Adrenal gland (tissue), 5 donors: ENCODE data around the gene RGS9.

Source experiments
- POLR2A ChIP-seq, 2 donors: fragments of 450-650 bp; IDR thresholded peaks; one replicate each; pipeline ENCODE4 v1.6.1; 2017; ENCODE audit warnings: antibody characterized with exemption in 2 of 2, mild to moderate bottlenecking in 2 of 2, moderate library complexity in 1 of 2
- TF ChIP-seq, protein P1 (sequence below), 6 experiments: fragments of 450-650 bp in 4 of 6; fragments of 200-600 bp in 2 of 6; sonication (generic) in 1 of 6; IDR thresholded peaks; 1 replicate in 5 of 6; 2 replicates in 1 of 6; pipeline versions ENCODE4 v1.5.1 to v1.8.0; 2016 to 2021; ENCODE audit warnings: antibody characterized with exemption in 6 of 6, mild to moderate bottlenecking in 2 of 6, moderate library complexity in 1 of 6
- donor health status: DM: no; HTN: no; CAD: no.

DNA sequence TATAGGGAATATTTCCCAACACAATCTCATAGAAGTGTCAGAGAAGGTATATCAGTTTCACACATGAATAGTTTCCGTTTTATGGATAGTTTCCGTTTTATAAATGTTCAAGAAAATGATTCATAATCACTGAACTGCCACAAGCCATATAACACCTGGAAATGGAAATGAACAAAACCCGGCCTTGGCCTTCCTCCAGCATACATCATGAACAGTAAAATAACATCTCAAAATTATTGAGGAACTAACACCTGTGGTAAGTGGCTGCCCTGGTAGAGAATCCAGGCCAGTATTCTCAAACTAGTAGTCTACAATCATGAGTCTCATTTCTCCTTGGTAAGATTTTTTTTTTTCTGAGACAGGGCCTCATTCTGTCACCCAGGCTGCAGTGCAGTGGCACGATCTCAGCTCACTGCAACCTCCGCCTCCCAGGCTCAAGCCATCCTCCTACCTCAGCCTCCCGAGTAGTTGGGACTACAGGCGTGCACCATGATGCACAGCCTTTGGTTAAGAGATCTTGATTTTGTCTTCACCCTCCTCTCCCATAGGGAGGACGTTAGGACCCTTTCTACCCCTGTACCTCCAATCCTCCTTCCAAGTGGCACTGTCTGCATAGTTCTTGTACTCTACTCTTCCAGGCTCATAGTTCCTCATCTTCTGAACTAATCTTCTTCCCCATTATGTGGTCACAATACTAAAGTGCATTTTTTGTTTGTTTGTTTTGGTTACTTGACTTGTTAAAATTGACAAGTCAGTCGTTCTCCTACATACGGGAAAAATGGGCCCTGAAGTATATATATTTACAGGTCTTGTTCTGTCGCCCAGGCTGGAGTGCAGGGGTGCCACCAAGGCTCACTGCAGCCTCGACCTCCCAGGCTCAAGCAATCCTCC, 15.0 kb upstream of the RGS9 start:
- TF ChIP-seq, protein P1, sequence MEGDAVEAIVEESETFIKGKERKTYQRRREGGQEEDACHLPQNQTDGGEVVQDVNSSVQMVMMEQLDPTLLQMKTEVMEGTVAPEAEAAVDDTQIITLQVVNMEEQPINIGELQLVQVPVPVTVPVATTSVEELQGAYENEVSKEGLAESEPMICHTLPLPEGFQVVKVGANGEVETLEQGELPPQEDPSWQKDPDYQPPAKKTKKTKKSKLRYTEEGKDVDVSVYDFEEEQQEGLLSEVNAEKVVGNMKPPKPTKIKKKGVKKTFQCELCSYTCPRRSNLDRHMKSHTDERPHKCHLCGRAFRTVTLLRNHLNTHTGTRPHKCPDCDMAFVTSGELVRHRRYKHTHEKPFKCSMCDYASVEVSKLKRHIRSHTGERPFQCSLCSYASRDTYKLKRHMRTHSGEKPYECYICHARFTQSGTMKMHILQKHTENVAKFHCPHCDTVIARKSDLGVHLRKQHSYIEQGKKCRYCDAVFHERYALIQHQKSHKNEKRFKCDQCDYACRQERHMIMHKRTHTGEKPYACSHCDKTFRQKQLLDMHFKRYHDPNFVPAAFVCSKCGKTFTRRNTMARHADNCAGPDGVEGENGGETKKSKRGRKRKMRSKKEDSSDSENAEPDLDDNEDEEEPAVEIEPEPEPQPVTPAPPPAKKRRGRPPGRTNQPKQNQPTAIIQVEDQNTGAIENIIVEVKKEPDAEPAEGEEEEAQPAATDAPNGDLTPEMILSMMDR (IDR thresholded peaks at IDR 0.05), result no peak
- TF ChIP-seq POLR2A (IDR thresholded peaks at IDR 0.05), result no peak
